ENCODE results near the gene ISG15. TPM values are rescaled to one million over a fixed set of nuclear protein-coding genes. Genes with fewer than 3 reads are reported as not detected.
A peak's percentile ranks its signal among the peaks of the same experiment; 100 is the strongest.

ISG15 gene
- total and polyA plus RNA-seq, 10 donors, result 23.3 to 230 (median 58.8) TPM

- TF ChIP-seq CTCF (IDR thresholded peaks at IDR 0.05 in 8 of 11, conservative IDR thresholded peaks at IDR 0.05 in 3 of 11), result no peak
- TF ChIP-seq POLR2AphosphoS5 (IDR thresholded peaks at IDR 0.05), result no peak
- no peak for TF ChIP-seq POLR2A (IDR thresholded peaks at IDR 0.05)
- intact Hi-C loops (cut with DNase I; ENCODE audit: low total_unique reads), result loop anchor here (5.0 kb wide), 1 partner anchor 76 kb away; no protein-coding TSS in a partner anchor
- Histone ChIP-seq H3K36me3 (no peaks in the 10 kb centered on the region), H3K9me3 (no peaks in the 10 kb centered on the region), H3K4me1 (peaks cover 21 to 55% (median 40%) of the 10 kb centered on the region in 6 donors), H3K27me3 (replicated peaks in 1 of 7) (peaks cover 0 to 89% (median 69%) of the 10 kb centered on the region in 7 donors), H3K27ac (no peak overlapping the region), H3K4me3 (peak overlapping the region in 2 of 8 donors; percentile 10 to 44)
- no peak for DNase-seq
- 53 to 71% (median 55%) methylated on average over 17 to 24 of the region's 24 CpGs for WGBS, 5 donors
Measured at GRCh38 chr1:1063261-1063944, 50.1 kb downstream of the ISG15 start.

Small RNA genes within 50 kb of the gene (small RNA-seq; reads per million reads assigned to genes)
- gene AL645608.3, result 0 reads per million in 4 donors

Other genes with a start within 250 kb of the ISG15 start
- gene SAMD11, start 89.6 kb upstream of the ISG15 start, total RNA-seq, result 10 to 100 TPM in 5 of 7 donors, 1 to 10 TPM in 2; 7.5 to 37.0 (median 18.1) TPM
- 10 to 100 TPM in 2 of 3 donors, 1 to 10 TPM in 1; 7.7 to 33.2 (median 19.8) TPM for gene SAMD11, start 89.6 kb upstream of the ISG15 start, polyA plus RNA-seq
- gene NOC2L, start 54.2 kb upstream of the ISG15 start, total RNA-seq, result 10 to 100 TPM; 26.2 to 61.1 (median 44.7) TPM
- 10 to 100 TPM; 46.6 to 73.4 (median 52.8) TPM for gene NOC2L, start 54.2 kb upstream of the ISG15 start, polyA plus RNA-seq
- 10 to 100 TPM; 12.0 to 21.5 (median 18.7) TPM for gene KLHL17, start 52.9 kb upstream of the ISG15 start, total RNA-seq
- 10 to 100 TPM; 14.1 to 31.6 (median 26.0) TPM for gene KLHL17, start 52.9 kb upstream of the ISG15 start, polyA plus RNA-seq
- 1 to 10 TPM in 5 of 7 donors, under 1 TPM in 2; 0.65 to 2.2 (median 1.1) TPM for gene PLEKHN1, start 47.0 kb upstream of the ISG15 start, total RNA-seq
- gene PLEKHN1, start 47.0 kb upstream of the ISG15 start, polyA plus RNA-seq, result under 1 TPM; 0.17 to 0.80 (median 0.63) TPM
- gene PERM1, start 31.4 kb upstream of the ISG15 start, total RNA-seq, result under 1 TPM in 3 of 7 donors, not detected in 4; 0.39 to 0.85 (median 0.60) TPM
- gene PERM1, start 31.4 kb upstream of the ISG15 start, polyA plus RNA-seq, result under 1 TPM; 0.20 to 0.80 (median 0.21) TPM
- 10 to 100 TPM in 5 of 7 donors, 1 to 10 TPM in 2; 3.8 to 39.0 (median 15.4) TPM for gene HES4, start 13.4 kb upstream of the ISG15 start, total RNA-seq
- gene HES4, start 13.4 kb upstream of the ISG15 start, polyA plus RNA-seq, result 10 to 100 TPM; 20.8 to 64.3 (median 27.8) TPM
- 10 to 100 TPM; 10.6 to 27.2 (median 16.9) TPM for gene AGRN, start 6.6 kb downstream of the ISG15 start, total RNA-seq
- gene AGRN, start 6.6 kb downstream of the ISG15 start, polyA plus RNA-seq, result 10 to 100 TPM in 1 of 3 donors, 1 to 10 TPM in 2; 4.6 to 16.3 (median 5.6) TPM
- gene RNF223, start 60.8 kb downstream of the ISG15 start, total RNA-seq, result not detected
- gene RNF223, start 60.8 kb downstream of the ISG15 start, polyA plus RNA-seq, result not detected
- 10 to 100 TPM; 12.1 to 22.5 (median 18.7) TPM for gene C1orf159, start 102.6 kb downstream of the ISG15 start, total RNA-seq
- gene C1orf159, start 102.6 kb downstream of the ISG15 start, polyA plus RNA-seq, result 10 to 100 TPM in 2 of 3 donors, 1 to 10 TPM in 1; 8.5 to 25.7 (median 24.1) TPM
- under 1 TPM in 2 of 7 donors, not detected in 5; 0.17 to 0.34 TPM for gene TTLL10, start 160.4 kb downstream of the ISG15 start, total RNA-seq
- gene TTLL10, start 160.4 kb downstream of the ISG15 start, polyA plus RNA-seq, result under 1 TPM in 2 of 3 donors, not detected in 1; 0.02 to 0.03 TPM
- 1 to 10 TPM; 5.2 to 9.9 (median 7.5) TPM for gene TNFRSF18, start 193.1 kb downstream of the ISG15 start, total RNA-seq
- gene TNFRSF18, start 193.1 kb downstream of the ISG15 start, polyA plus RNA-seq, result 10 to 100 TPM in 1 of 3 donors, 1 to 10 TPM in 2; 7.2 to 16.3 (median 9.3) TPM
- 10 to 100 TPM in 5 of 7 donors, 1 to 10 TPM in 2; 6.6 to 18.9 (median 12.5) TPM for gene TNFRSF4, start 200.7 kb downstream of the ISG15 start, total RNA-seq
- 10 to 100 TPM; 14.7 to 23.4 (median 14.7) TPM for gene TNFRSF4, start 200.7 kb downstream of the ISG15 start, polyA plus RNA-seq
- 100 to 1,000 TPM in 4 of 7 donors, 10 to 100 TPM in 3; 87.2 to 145 (median 114) TPM for gene SDF4, start 218.5 kb downstream of the ISG15 start, total RNA-seq
- 10 to 100 TPM; 39.1 to 84.2 (median 49.4) TPM for gene SDF4, start 218.5 kb downstream of the ISG15 start, polyA plus RNA-seq
- 10 to 100 TPM; 13.2 to 25.1 (median 19.3) TPM for gene B3GALT6, start 218.7 kb downstream of the ISG15 start, total RNA-seq
- gene B3GALT6, start 218.7 kb downstream of the ISG15 start, polyA plus RNA-seq, result 10 to 100 TPM in 2 of 3 donors, 1 to 10 TPM in 1; 7.9 to 16.6 (median 12.1) TPM
- gene C1QTNF12, start 233.2 kb downstream of the ISG15 start, total RNA-seq, result 1 to 10 TPM in 3 of 7 donors, under 1 TPM in 1, not detected in 3; 0.87 to 3.6 (median 1.8) TPM
- gene C1QTNF12, start 233.2 kb downstream of the ISG15 start, polyA plus RNA-seq, result 1 to 10 TPM; 1.3 to 5.5 (median 1.4) TPM